HepG2 (cell line): ENCODE results near the gene NIP7. TPM values are rescaled to one million over a fixed set of nuclear protein-coding genes. Genes with fewer than 3 reads are reported as not detected.

Experiments
- ASH2L ChIP-seq: fragments of 300-600, 200-600 bp; sonication (generic); IDR thresholded peaks from 2 replicates; pipeline ENCODE4 v1.7.0; 2017; ENCODE audit warnings: low read depth, mild to moderate bottlenecking, moderate library complexity, mixed read lengths, low read length; ENCODE audit not compliant: insufficient read length
- GTF3A ChIP-seq: sonication (generic); formaldehyde crosslinking; conservative IDR thresholded peaks from 2 replicates; pipeline ENCODE4 v1.4.0; 2020; ENCODE audit warnings: mild to moderate bottlenecking, missing genetic modification reagents
- ISX ChIP-seq: sonication (generic); formaldehyde crosslinking; conservative IDR thresholded peaks from 2 replicates; pipeline ENCODE4 v1.5.0; 2020; ENCODE audit warnings: missing genetic modification reagents
- MAFK ChIP-seq, 2 experiments: IDR thresholded peaks in 1 of 2; conservative IDR thresholded peaks in 1 of 2; 2 replicates each; pipeline ENCODE4 v1.6.1; 2011; ENCODE audit warnings: improper control_type of control experiment in 2 of 2, low read length in 2 of 2
- MEF2D ChIP-seq: sonication (generic); formaldehyde crosslinking; IDR thresholded peaks from 2 replicates; pipeline ENCODE4 v1.5.1; 2020; ENCODE audit warnings: mild to moderate bottlenecking, missing genetic modification reagents
- PAWR ChIP-seq: sonication (generic); formaldehyde crosslinking; IDR thresholded peaks from 2 replicates; pipeline ENCODE4 v1.4.0; 2020; ENCODE audit warnings: missing genetic modification reagents, mild to moderate bottlenecking, borderline replicate concordance
- SAP130 ChIP-seq: IDR thresholded peaks from 2 replicates; pipeline ENCODE4 v1.6.1; 2016; ENCODE audit warnings: low read depth
- SRY ChIP-seq: sonication (generic); formaldehyde crosslinking; IDR thresholded peaks from 2 replicates; pipeline ENCODE4 v1.8.0; 2022; ENCODE audit warnings: mild to moderate bottlenecking, missing genetic modification reagents
- TBX2 ChIP-seq: sonication (generic); formaldehyde crosslinking; IDR thresholded peaks from 2 replicates; pipeline ENCODE4 v1.5.0; 2020; ENCODE audit warnings: missing genetic modification reagents, mild to moderate bottlenecking, borderline replicate concordance
- ZBTB38 ChIP-seq: sonication (generic); formaldehyde crosslinking; IDR thresholded peaks from 2 replicates; pipeline ENCODE4 v1.5.1; 2020; ENCODE audit warnings: mild to moderate bottlenecking, missing genetic modification reagents
- ZNF510 ChIP-seq: sonication (generic); formaldehyde crosslinking; IDR thresholded peaks from 2 replicates; pipeline ENCODE4 v1.4.0; 2020; ENCODE audit warnings: low read depth, mild to moderate bottlenecking, missing genetic modification reagents
- ZNF703 ChIP-seq: sonication (generic); formaldehyde crosslinking; IDR thresholded peaks from 2 replicates; pipeline ENCODE4 v1.5.1; 2020; ENCODE audit warnings: missing genetic modification reagents, mild to moderate bottlenecking, moderate library complexity, borderline replicate concordance
- ZNF766 ChIP-seq: sonication (generic); formaldehyde crosslinking; IDR thresholded peaks from 2 replicates; pipeline ENCODE4 v1.5.0; 2020; ENCODE audit warnings: missing genetic modification reagents, borderline replicate concordance
- polyA plus RNA-seq, 8 experiments: library from polyadenylated mRNA; depleted of rRNA in 3 of 8; stranded (reverse) in 7 of 8; unstranded in 1 of 8; fragments of >200 nt; fragmentation: Illumina TruSeq in 4 of 8; extraction: Trizol in 4 of 8; gene quantifications; 2 replicates each; pipeline versions ENCODE4 v1.2.1 to v1.2.3, GENCODE V29; 2011 to 2016; ENCODE audit warnings: low read depth in 4 of 8, missing spikeins in 1 of 8, mixed read lengths in 1 of 8; ENCODE audit not compliant: insufficient read depth in 1 of 8
- total RNA-seq, 5 experiments: library from RNA; depleted of rRNA; stranded (reverse); fragments of >200 nt; fragmentation: Illumina TruSeq; extraction: Trizol; gene quantifications; 2 replicates each; pipeline ENCODE4 v1.2.3, GENCODE V29; 2016; ENCODE audit warnings: low read depth in 1 of 5
- TF ChIP-seq, protein P1 (sequence below): sonication (generic); formaldehyde crosslinking; IDR thresholded peaks from 2 replicates; pipeline ENCODE4 v1.5.0; 2020; ENCODE audit warnings: mild to moderate bottlenecking, missing genetic modification reagents, borderline replicate concordance
- TF ChIP-seq, protein P2 (sequence below): sonication (generic); formaldehyde crosslinking; IDR thresholded peaks from 2 replicates; pipeline ENCODE4 v1.4.0; 2020; ENCODE audit warnings: missing genetic modification reagents
- TF ChIP-seq, protein P3 (sequence below): sonication (generic); formaldehyde crosslinking; IDR thresholded peaks from 2 replicates; pipeline ENCODE4 v1.4.0; 2020; ENCODE audit warnings: missing genetic modification reagents, mild to moderate bottlenecking, borderline replicate concordance
- TF ChIP-seq, protein P4 (sequence below): sonication (generic); formaldehyde crosslinking; IDR thresholded peaks from 2 replicates; pipeline ENCODE4 v1.4.0; 2020; ENCODE audit warnings: missing genetic modification reagents
- TF ChIP-seq, protein P5 (sequence below): fragments of 450-650 bp; IDR thresholded peaks from 2 replicates; pipeline ENCODE4 v1.6.1; 2016

Gene NIP7
- total and polyA plus RNA-seq, 2 of the 13 experiments (the other 11 are each of a cell fraction or from before 2014, with no cell fraction given): 15.3 to 114 TPM

DNA sequence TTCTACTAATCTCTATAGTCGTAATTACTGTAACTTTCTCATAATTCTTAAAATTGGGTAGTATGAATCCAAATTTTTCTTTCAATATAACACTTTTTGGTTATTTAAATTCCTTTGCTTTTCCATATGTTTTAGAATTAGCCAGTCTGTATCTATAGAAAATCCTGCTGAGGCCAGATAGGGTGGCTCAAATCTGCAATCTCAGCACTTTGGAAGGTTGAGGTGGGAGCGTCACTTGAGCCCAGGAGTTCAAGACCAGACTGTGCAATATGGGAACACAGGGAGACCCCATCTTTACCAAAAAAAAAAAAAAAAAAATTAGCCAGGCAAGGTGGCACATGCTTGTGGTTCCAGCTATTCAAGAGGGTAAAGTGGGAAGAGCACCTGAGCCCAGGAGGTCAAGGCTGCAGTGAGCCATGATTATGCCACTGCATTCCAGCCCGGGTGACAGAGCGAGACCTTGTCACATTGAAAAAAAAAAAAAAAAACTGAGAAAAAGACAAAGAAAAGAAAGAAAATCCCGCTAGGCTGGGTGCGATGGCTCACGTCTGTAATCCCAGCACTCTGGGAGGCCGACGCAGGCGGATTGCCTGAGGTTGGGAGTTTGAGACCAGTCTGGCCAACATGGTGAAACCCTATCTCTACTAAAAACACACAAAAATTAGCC is 37.0 kb downstream of the NIP7 start (continued):
- TF ChIP-seq, protein P1, sequence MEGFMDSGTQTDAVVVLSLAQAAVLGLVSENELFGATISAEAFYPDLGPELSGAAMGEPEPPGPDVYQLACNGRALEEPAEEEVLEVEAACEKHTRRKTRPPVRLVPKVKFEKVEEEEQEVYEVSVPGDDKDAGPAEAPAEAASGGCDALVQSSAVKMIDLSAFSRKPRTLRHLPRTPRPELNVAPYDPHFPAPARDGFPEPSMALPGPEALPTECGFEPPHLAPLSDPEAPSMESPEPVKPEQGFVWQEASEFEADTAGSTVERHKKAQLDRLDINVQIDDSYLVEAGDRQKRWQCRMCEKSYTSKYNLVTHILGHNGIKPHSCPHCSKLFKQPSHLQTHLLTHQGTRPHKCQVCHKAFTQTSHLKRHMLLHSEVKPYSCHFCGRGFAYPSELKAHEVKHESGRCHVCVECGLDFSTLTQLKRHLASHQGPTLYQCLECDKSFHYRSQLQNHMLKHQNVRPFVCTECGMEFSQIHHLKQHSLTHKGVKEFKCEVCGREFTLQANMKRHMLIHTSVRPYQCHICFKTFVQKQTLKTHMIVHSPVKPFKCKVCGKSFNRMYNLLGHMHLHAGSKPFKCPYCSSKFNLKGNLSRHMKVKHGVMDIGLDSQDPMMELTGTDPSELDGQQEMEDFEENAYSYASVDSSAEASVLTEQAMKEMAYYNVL: peak; percentile 75; the same call in 1 of the 2 replicates
- TF ChIP-seq, protein P2, sequence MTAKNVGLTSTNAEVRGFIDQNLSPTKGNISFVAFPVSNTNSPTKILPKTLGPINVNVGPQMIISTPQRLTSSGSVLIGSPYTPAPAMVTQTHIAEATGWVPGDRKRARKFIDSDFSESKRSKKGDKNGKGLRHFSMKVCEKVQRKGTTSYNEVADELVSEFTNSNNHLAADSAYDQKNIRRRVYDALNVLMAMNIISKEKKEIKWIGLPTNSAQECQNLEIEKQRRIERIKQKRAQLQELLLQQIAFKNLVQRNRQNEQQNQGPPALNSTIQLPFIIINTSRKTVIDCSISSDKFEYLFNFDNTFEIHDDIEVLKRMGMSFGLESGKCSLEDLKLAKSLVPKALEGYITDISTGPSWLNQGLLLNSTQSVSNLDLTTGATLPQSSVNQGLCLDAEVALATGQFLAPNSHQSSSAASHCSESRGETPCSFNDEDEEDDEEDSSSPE (CRISPR knock-in tag): no peak
- TF ChIP-seq SRY (no peak), ISX (CRISPR knock-in tag) (no peak), ZNF703 (no peak), ZNF510 (CRISPR knock-in tag) (no peak), ASH2L (no peak), MEF2D (CRISPR knock-in tag) (no peak), PAWR (CRISPR knock-in tag) (no peak), SAP130 (CRISPR knock-in tag) (no peak; the same call in none of the 2 replicates), TBX2 (CRISPR knock-in tag) (no peak), ZNF766 (no peak), MAFK (conservative IDR thresholded peaks at IDR 0.05 in 1 of 2, IDR thresholded peaks at IDR 0.05 in 1 of 2; ENCODE audit: low read length in 2 of 2) (peak; percentile 98 to 99), ZBTB38 (CRISPR knock-in tag) (peak; percentile 76; the same call in 1 of the 2 replicates), GTF3A (CRISPR knock-in tag) (no peak)
- TF ChIP-seq, protein P3, sequence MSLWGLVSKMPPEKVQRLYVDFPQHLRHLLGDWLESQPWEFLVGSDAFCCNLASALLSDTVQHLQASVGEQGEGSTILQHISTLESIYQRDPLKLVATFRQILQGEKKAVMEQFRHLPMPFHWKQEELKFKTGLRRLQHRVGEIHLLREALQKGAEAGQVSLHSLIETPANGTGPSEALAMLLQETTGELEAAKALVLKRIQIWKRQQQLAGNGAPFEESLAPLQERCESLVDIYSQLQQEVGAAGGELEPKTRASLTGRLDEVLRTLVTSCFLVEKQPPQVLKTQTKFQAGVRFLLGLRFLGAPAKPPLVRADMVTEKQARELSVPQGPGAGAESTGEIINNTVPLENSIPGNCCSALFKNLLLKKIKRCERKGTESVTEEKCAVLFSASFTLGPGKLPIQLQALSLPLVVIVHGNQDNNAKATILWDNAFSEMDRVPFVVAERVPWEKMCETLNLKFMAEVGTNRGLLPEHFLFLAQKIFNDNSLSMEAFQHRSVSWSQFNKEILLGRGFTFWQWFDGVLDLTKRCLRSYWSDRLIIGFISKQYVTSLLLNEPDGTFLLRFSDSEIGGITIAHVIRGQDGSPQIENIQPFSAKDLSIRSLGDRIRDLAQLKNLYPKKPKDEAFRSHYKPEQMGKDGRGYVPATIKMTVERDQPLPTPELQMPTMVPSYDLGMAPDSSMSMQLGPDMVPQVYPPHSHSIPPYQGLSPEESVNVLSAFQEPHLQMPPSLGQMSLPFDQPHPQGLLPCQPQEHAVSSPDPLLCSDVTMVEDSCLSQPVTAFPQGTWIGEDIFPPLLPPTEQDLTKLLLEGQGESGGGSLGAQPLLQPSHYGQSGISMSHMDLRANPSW (CRISPR knock-in tag): no peak
- TF ChIP-seq, protein P4, sequence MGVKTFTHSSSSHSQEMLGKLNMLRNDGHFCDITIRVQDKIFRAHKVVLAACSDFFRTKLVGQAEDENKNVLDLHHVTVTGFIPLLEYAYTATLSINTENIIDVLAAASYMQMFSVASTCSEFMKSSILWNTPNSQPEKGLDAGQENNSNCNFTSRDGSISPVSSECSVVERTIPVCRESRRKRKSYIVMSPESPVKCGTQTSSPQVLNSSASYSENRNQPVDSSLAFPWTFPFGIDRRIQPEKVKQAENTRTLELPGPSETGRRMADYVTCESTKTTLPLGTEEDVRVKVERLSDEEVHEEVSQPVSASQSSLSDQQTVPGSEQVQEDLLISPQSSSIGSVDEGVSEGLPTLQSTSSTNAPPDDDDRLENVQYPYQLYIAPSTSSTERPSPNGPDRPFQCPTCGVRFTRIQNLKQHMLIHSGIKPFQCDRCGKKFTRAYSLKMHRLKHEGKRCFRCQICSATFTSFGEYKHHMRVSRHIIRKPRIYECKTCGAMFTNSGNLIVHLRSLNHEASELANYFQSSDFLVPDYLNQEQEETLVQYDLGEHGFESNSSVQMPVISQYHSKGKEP: no peak
- TF ChIP-seq, protein P5, sequence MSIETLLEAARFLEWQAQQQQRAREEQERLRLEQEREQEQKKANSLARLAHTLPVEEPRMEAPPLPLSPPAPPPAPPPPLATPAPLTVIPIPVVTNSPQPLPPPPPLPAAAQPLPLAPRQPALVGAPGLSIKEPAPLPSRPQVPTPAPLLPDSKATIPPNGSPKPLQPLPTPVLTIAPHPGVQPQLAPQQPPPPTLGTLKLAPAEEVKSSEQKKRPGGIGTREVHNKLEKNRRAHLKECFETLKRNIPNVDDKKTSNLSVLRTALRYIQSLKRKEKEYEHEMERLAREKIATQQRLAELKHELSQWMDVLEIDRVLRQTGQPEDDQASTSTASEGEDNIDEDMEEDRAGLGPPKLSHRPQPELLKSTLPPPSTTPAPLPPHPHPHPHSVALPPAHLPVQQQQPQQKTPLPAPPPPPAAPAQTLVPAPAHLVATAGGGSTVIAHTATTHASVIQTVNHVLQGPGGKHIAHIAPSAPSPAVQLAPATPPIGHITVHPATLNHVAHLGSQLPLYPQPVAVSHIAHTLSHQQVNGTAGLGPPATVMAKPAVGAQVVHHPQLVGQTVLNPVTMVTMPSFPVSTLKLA: peak; percentile 5; the same call in 1 of the 2 replicates
